H1 (cell line): Measurements from ENCODE around the gene VAMP2. TPM values are rescaled to one million over a fixed set of nuclear protein-coding genes. Genes with fewer than 3 reads are reported as not detected.

Experiments used
- ATF3 ChIP-seq: IDR thresholded peaks from 2 replicates; pipeline ENCODE4 v1.6.1; 2011; ENCODE audit warnings: low read depth, mild to moderate bottlenecking, low read length; ENCODE audit not compliant: insufficient read depth
- CHD1 ChIP-seq: IDR thresholded peaks from 2 replicates; pipeline ENCODE4 v1.6.1; 2012; ENCODE audit warnings: low read depth, low read length, improper control_type of control experiment
- CREB1 ChIP-seq: IDR thresholded peaks from 2 replicates; pipeline ENCODE4 v1.6.1; 2012; ENCODE audit warnings: inconsistent platforms
- EGR1 ChIP-seq: IDR thresholded peaks from 2 replicates; pipeline ENCODE4 v1.6.1; 2011; ENCODE audit warnings: low read depth, low read length, borderline replicate concordance
- HDAC2 ChIP-seq, 2 experiments: fragments of 300-600 bp in 1 of 2; sonication (generic) in 1 of 2; IDR thresholded peaks; 2 replicates each; pipeline ENCODE4 v1.6.1; 2011 to 2012; ENCODE audit warnings: low read depth in 2 of 2, low read length in 2 of 2, mild to moderate bottlenecking in 2 of 2, moderate library complexity in 2 of 2, borderline replicate concordance in 1 of 2, inconsistent platforms in 1 of 2
- KDM1A ChIP-seq: fragments of 200-600, 300-600 bp; sonication (generic); IDR thresholded peaks from 2 replicates; pipeline ENCODE4 v1.7.1; 2016; ENCODE audit warnings: mild to moderate bottlenecking, low read length, borderline replicate concordance
- NRF1 ChIP-seq: IDR thresholded peaks from 2 replicates; pipeline ENCODE4 v1.6.1; 2011; ENCODE audit warnings: mild to moderate bottlenecking, low read depth, low read length, improper control_type of control experiment
- RFX5 ChIP-seq: IDR thresholded peaks from 2 replicates; pipeline ENCODE4 v1.6.1; 2011; ENCODE audit warnings: low read depth, low read length, improper control_type of control experiment, borderline replicate concordance
- SP4 ChIP-seq: IDR thresholded peaks from 2 replicates; pipeline ENCODE4 v1.6.1; 2012; ENCODE audit warnings: low read length, inconsistent platforms
- TAF1 ChIP-seq: IDR thresholded peaks from 2 replicates; pipeline ENCODE4 v1.6.1; 2011; ENCODE audit warnings: mild to moderate bottlenecking, low read depth, low read length
- TAF7 ChIP-seq: optimal IDR thresholded peaks from 2 replicates; pipeline ENCODE3; 2011; ENCODE audit warnings: low read depth, mild to moderate bottlenecking, inconsistent platforms, low read length, moderate library complexity, borderline replicate concordance
- TBP ChIP-seq: IDR thresholded peaks from 2 replicates; pipeline ENCODE4 v1.6.1; 2011; ENCODE audit warnings: low read depth, low read length, improper control_type of control experiment
- YY1 ChIP-seq: IDR thresholded peaks from 2 replicates; pipeline ENCODE4 v1.6.1; 2011; ENCODE audit warnings: low read depth, mild to moderate bottlenecking, low read length
- polyA plus RNA-seq, 7 experiments: library from polyadenylated mRNA; depleted of rRNA in 3 of 7; stranded (reverse) in 5 of 7; unstranded in 2 of 7; fragments of >200 nt in 5 of 7; fragments of 200-250 nt in 2 of 7; gene quantifications; 1 replicate in 5 of 7; 2 replicates in 1 of 7; 4 replicates in 1 of 7; pipeline versions ENCODE4 v1.2.1 to v1.2.3, GENCODE V29; 2011 to 2013; ENCODE audit warnings: missing spikeins in 2 of 7, mixed read lengths in 2 of 7
- total RNA-seq: library from RNA; stranded (reverse); fragmentation: NEBNext Ultra II Directional; extraction: Animal tissue kit (Norgen Biotek cat#: 25700); gene quantifications from 2 replicates; pipeline ENCODE4 v1.2.1, GENCODE V29; 2021

VAMP2 gene
- total and polyA plus RNA-seq, 2 of the 8 experiments (the other 6 are each of a cell fraction or from before 2014, with no cell fraction given), result 19.3 to 20.5 TPM

GRCh38 chr17:8123695-8124349 is 38.9 kb downstream of the VAMP2 start, which contains the start of gene HES7 (continued):
- 0 out of 2 replicates have a peak, but pooled peaks have one; percentile 18 for TF ChIP-seq TAF1
- peak; percentile 81 for TF ChIP-seq EGR1
- peak; percentile 42; the same call in 1 of the 2 replicates for TF ChIP-seq KDM1A
- TF ChIP-seq CHD1, result no peak
- TF ChIP-seq YY1, result no peak
- TF ChIP-seq HDAC2 (IDR thresholded peaks at IDR 0.05; ENCODE audit: borderline replicate concordance in 1 of 2, low read depth in 2 of 2, low read length in 2 of 2), result no peak
- no peak; the same call in 1 of the 2 replicates for TF ChIP-seq CREB1
- TF ChIP-seq ATF3, result no peak
- no peak for TF ChIP-seq TAF7
- TF ChIP-seq RFX5, result no peak
- TF ChIP-seq NRF1, result no peak
- peak; percentile 35; the same call in 1 of the 2 replicates for TF ChIP-seq TBP
- TF ChIP-seq SP4, result no peak
